Measurements from ENCODE around the gene ZCCHC14.

DNA sequence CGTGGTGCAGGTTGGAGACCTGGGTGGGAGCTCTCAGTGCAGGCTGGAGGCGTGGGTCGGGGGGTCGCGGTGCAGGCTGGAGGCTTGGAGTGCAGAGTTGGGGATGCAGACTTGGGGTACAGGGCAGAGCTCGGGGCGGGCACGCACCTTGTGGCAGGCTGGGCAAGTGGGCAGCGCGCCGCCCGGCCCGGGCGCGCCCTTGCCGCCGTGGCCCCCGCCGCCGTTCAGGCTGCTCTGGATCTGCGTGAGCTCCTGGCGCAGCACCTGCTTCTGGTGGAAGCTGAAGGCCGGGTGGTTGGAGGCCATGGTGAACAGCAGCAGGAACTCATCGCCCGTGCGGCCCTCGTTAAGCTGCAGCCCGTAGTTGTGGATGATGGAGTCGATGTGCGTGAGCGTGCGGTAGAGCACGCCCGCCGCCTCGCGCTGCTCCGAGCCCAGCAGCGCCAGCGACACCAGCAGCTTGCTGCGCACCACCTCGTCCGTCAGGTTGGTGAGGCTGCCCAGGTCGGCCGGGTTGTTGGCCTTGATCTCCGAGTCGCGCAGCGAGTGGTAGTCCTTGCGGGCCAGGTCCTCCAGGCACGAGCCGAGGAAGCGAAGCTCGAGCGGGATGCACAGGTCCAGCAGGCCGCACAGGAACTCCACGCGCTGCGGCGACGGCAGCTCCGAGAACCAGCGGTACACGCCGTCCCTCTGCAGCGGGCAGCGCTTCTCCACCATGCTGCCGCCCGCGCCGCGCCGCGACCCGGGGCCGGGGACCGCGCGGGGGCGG lies 1.1 kb downstream of the ZCCHC14 start:
- TF ChIP-seq CTCF (IDR thresholded peaks at IDR 0.05) (no peak), POLR2A (IDR thresholded peaks at IDR 0.05) (peak in 1 of 3 donors; percentile 41)
